NCI-H1048 (cell line): ENCODE measurements around the gene TJAP1.
"Not testable (repeated sequence)": the region's sequence is repeated elsewhere in the genome, so short reads cannot be mapped to it uniquely, and the experiment has no call there.

Experiments used
- DNase-seq: peaks from one replicate; lab custom pipeline; 2025; lab: John Stamatoyannopoulos, UW

TJAP1 gene

GRCh38 chr6:43452896-43453295, 24.5 kb upstream of the TJAP1 start:
- DNase-seq: no peak

DNA sequence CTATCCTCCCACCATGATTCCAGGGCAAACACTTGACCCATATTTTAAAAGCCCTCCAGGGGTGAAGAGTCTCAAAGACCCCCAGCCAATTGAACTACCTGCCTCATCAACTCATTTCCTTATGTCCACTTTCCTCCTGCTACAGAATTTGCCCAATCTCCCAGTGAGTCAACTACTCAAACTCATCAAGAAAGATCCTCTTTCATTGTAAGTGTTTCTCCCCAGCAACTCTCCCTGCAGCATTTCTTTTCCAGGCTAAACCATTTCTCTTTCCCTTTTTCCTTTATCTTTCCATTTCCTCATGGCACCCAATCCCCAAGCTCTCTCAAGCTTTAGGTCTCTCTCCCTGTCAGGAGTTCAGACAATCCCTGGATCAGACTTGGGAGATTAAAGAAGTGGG, 23.5 kb upstream of the TJAP1 start:
- DNase-seq: no peak

DNA sequence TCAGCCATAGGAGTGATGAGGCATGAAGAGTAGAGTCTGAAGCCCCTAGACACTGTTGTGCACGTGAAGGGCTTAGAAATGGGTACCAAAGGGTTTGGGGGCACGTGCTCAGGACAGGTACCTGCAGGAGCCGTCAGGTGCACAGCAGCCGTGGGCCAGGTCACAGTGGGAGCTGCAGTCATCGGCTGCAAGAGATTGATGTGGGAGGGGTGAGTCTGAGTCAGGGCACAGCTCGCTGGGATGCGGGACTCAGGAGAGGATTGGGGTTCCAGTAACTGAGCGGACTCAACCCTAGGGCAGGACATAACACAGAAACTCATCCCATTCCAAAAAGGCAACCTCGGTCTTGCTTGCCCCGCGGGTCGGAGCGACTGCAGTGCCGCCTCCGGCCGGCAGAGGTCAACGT, 23.1 kb upstream of the TJAP1 start:
- DNase-seq: no peak

DNA sequence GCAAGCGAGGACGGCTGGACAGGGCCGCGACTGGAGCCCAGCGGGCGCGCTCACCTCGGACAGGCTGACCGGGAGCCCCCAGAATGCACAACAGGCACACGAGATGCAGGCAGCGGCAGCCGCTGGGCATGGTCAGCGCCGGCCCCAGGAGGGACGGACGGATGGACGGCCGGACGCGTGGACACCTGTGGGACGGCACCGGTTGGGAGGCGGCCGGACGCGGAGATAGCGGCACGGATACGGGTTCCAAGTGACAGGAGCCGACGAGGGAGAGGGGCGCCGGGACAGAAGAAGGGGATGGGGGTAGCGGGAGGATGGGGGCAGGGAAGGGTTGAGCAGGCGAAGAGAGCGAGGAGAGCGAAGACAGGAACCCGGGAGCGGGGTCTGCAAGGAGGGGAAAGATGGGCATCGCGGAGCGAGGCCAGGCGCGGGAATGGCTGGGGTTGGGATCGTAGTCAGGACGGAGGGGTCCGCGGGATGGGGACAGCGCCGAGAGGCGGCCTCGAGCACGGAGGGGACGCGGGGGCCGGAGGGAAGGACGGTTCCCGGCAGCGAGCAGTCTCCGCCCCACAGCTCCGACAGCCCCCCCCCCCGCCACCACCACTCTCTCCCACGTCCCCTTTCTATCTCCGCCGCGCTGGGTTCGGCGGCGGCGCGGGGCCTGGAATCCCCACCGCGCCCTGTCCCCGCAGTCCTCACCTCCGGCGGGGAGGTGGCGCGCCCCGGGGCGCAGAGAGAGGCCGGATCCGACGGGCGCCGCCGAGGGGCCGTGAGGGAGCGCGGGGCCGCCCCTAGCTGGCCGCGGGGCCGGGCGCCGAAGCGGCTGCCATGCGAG, 22.5 kb upstream of the TJAP1 start:
- no peak for DNase-seq

GRCh38 chr6:43455531-43456428, 21.6 kb upstream of the TJAP1 start, which contains the start of gene DLK2:
Gene DLK2 (minus strand): TSS chr6:43455548. CDS start chr6:43454825, 723 bp downstream.
- no peak for DNase-seq

DNA sequence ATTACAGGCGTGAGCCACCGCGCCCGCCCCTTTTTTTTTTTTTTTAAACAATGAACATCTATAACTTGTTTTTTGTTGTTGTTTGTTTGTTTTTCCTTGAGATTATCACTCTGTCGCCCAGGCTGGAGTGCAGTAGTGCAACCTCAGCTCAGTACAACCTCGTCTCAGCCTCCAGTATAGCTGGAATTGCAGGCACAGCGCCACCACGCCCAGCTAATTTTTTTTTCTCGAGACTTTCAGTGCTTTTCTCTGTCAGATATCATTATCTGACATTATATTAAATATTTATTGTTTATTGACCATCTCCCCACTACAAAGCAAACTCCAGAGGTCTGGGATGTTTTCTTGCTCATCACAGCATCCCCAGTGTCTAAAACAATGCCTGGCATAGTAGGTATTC, 19.7 kb upstream of the TJAP1 start:
- DNase-seq: no peak

GRCh38 chr6:43458154-43458553, 19.2 kb upstream of the TJAP1 start:
- DNase-seq: not testable (repeated sequence)

GRCh38 chr6:43459535-43459934, 17.8 kb upstream of the TJAP1 start:
- no peak for DNase-seq

DNA sequence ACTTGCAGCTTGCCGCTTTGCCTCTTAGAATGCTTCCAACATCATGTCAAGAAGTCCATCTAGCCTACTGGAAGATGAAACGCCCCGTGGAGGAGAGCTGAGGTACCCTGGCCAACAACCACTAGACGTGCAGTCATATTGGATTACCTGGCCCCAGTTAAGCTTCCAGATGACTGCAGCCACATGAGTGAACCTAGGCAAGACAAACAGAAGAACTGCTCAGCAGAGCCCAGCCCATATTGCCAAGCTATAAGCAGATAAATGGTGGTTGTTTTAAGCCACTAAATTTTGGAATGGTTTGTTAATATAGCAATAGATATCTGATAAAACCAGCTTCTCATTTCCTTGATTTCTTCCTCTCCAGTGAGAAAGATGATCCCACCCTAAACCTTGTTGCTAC, 17.3 kb upstream of the TJAP1 start:
- DNase-seq: no peak

- DNase-seq: no peak
Observed at GRCh38 chr6:43461936-43462335, 15.4 kb upstream of the TJAP1 start.

DNA sequence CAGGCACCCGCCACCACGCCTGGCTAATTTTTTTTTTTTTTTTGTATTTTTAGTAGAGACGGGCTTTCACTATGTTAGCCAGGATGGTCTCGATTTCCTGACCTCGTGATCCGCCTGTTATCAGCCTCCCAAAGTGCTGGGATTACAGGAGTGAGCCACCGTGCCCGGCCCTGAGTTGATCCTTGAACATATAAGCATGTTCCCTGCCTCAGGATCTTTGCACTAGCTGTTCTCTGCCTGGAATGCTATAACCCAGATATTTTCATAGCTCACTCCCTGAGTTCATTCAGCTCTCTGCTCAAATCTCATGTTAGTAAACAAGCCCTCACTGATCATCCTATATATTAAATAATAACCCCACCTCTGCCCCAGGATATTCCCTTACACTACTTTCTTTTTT, 13.0 kb upstream of the TJAP1 start:
- no peak for DNase-seq

GRCh38 chr6:43465948-43466347, 11.4 kb upstream of the TJAP1 start:
- DNase-seq: no peak

DNA sequence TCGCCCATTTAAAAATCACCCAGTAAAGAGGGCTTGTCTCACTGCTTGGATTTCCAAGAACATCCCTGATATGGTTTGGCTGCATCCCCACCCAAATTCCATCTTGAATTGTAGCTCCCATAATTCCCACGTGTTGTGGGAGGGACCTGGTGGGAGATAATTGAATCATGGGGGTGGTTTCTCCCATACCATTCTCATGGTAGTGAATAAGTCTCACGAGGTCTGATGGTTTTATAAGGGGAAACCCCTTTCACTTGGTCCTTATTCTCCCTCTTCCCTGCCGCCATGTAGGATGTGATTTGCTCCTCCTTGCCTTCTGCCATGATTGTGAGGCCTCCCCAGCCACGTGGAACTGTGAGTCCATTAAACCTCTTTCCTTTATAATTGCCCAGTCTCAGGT, 10.1 kb upstream of the TJAP1 start:
- not testable (repeated sequence) for DNase-seq

DNA sequence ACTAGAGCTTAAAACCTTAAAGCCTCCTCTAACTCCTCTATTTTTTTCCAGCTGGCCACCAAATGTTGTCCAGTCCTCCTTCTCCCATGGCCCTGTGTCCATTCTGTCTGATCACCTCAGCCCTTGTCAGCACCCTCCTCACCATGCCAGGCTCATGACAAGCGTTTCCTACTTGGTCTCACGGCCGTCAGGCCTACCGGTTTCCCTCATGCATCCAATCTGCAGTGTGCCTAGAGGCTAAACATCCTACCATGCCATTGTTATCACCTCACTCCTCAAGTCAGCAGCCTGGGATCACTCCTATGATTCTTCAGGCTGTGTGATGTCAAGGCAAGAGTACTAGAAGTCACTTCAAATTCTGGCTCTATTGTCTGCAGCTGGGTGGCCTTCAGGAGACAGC, 9.6 kb upstream of the TJAP1 start:
- no peak for DNase-seq

DNA sequence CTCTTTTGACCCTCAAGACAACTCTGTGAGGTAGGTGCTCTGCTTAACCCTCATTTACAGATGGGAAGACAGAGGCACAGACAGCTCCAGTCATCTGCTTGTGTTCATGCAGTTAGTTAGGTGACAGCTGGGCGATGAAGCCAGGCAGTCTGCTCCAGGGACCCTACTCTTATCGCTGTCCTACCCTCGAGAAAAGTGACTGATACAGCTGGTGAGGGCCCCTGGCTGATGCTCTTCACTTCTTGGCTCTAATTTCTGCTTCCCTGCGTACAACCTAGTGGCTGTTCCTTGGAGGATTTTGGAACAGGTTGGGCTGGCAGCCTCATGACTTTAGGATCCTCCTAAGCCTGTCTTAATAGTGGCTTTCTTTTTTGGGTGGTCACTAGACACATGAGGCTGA, 9.1 kb upstream of the TJAP1 start:
- no peak for DNase-seq

GRCh38 chr6:43468748-43469681, 8.4 kb upstream of the TJAP1 start:
- DNase-seq: no peak

GRCh38 chr6:43469947-43470346, 7.4 kb upstream of the TJAP1 start:
- no peak for DNase-seq

- no peak for DNase-seq
Observed at GRCh38 chr6:43471399-43471798, 6.0 kb upstream of the TJAP1 start.

GRCh38 chr6:43472515-43472914, 4.9 kb upstream of the TJAP1 start:
- DNase-seq: no peak

DNA sequence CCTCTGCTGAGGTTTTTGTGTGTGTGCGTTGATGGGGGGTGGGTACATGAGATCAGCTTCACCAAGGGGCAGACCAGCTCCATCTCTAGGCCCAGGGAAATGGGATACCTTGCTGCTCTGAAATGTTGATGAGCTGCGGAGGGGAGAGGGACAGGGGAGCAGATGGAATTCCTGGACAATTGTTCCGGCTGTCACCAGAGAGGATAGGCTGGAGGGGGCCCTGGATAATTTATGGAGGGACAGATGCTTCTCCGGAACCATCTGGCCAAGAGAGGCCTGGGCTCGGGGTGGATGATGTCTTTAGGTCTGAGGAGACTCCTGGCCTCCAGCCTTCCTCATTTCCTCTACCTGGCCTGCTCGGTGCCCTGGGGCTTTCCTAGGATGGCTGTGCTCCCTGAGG, 1.9 kb upstream of the TJAP1 start:
- no peak for DNase-seq

DNA sequence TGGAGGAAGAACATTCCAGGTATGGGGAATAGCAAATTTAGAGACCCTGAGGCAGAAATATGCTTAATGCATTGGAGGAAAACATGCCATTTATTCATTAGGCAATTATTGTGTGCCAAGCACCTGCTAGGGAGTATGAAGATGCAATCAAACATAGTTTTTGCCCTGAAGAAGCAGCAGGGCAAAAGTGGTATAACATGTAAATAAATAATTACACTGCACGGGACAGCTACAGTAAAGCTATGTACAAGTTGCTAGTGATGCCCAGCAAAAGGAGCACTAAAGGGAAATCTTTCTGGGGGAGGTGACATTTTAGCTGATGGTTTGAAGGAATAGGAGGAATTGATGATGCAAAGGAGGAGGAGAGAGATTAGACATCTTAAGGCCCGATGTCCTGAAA, 624 bp upstream of the TJAP1 start:
- DNase-seq: no peak

- DNase-seq: no peak
Observed at GRCh38 chr6:43478008-43478372, 620 bp downstream of the TJAP1 start.
